Endothelial cell (in vitro differentiated cells): ENCODE results near the gene PRKG1. TPM values are rescaled to one million over a fixed set of nuclear protein-coding genes. Genes with fewer than 3 reads are reported as not detected.

Experiments used
- DNase-seq: peaks from one replicate; pipeline ENCODE4 v3.0.0; 2021; ENCODE audit warnings: low spot score
- H3K27ac Mint-ChIP-seq: one replicate; pipeline ENCODE4 v1.8.0; 2021; ENCODE audit warnings: mixed read lengths, inconsistent platforms; ENCODE audit not compliant: unreplicated experiment
- H3K27me3 Mint-ChIP-seq: one replicate; pipeline ENCODE4 v1.8.0; 2021; ENCODE audit warnings: mild to moderate bottlenecking, moderate library complexity, mixed read lengths, inconsistent platforms; ENCODE audit not compliant: unreplicated experiment
- H3K36me3 Mint-ChIP-seq: one replicate; pipeline ENCODE4 v1.8.0; 2021; ENCODE audit warnings: mild to moderate bottlenecking, low read depth, mixed read lengths, inconsistent platforms; ENCODE audit not compliant: unreplicated experiment
- H3K4me1 Mint-ChIP-seq: one replicate; pipeline ENCODE4 v1.8.0; 2021; ENCODE audit warnings: mild to moderate bottlenecking, mixed read lengths, inconsistent platforms; ENCODE audit not compliant: unreplicated experiment
- H3K4me3 Mint-ChIP-seq: one replicate; pipeline ENCODE4 v1.8.0; 2021; ENCODE audit warnings: mild to moderate bottlenecking, mixed read lengths, inconsistent platforms; ENCODE audit not compliant: unreplicated experiment
- H3K9me3 Mint-ChIP-seq: one replicate; pipeline ENCODE4 v1.8.0; 2021; ENCODE audit warnings: mixed read lengths, inconsistent platforms; ENCODE audit not compliant: unreplicated experiment
- total RNA-seq: library from RNA; stranded (reverse); fragmentation: NEBNext Ultra II Directional; extraction: Animal tissue kit (Norgen Biotek cat#: 25700); gene quantifications from one replicate; pipeline ENCODE4 v1.2.1, GENCODE V29; 2021; ENCODE audit not compliant: unreplicated experiment
- TF ChIP-seq, protein P1 (sequence below): fragments of 200-600 bp; sonication (generic); IDR thresholded peaks from one replicate; pipeline ENCODE4 v1.5.0; 2021; ENCODE audit warnings: antibody characterized with exemption; ENCODE audit not compliant: unreplicated experiment

Gene PRKG1
- total RNA-seq, 1 donor from 2014 or later, result 10.7 TPM

DNA sequence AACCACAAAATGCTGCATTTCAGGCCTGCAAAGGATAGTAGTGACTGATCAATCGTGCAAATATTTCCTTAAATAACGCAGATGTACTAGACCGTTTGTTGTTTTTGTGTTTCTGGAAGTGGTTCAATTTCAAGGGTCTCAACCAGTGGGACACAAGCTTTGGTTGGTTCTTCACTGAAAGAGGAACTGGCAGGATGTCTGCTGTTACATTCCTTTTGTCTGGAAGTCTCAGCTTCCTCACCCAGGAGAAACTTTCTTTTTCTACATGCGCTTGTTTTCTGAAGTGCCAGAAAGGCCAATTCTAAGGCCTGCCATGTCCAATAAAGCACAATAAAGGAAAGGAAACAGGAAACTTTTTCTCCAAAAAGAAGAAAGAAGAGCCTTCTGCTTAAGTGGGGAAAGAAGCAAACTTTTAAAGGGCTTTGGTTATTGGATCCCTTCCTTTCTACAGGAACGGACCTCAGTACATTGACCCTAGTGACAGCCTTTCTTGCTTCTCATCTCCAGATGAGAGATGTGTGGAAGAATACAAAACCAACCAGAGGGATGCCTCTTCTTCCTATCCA lies 1243.9 kb downstream of the PRKG1 start:
- H3K27me3 Mint-ChIP-seq, result peaks cover 5% of the 10 kb centered on the region
- H3K27ac Mint-ChIP-seq, result peak overlapping the region; percentile 51
- no peak overlapping the region for H3K4me3 Mint-ChIP-seq
- H3K9me3 Mint-ChIP-seq, result no peaks in the 10 kb centered on the region
- H3K4me1 Mint-ChIP-seq, result peaks cover 25% of the 10 kb centered on the region
- no peak for DNase-seq
- H3K36me3 Mint-ChIP-seq, result no peaks in the 10 kb centered on the region
- TF ChIP-seq, protein P1, sequence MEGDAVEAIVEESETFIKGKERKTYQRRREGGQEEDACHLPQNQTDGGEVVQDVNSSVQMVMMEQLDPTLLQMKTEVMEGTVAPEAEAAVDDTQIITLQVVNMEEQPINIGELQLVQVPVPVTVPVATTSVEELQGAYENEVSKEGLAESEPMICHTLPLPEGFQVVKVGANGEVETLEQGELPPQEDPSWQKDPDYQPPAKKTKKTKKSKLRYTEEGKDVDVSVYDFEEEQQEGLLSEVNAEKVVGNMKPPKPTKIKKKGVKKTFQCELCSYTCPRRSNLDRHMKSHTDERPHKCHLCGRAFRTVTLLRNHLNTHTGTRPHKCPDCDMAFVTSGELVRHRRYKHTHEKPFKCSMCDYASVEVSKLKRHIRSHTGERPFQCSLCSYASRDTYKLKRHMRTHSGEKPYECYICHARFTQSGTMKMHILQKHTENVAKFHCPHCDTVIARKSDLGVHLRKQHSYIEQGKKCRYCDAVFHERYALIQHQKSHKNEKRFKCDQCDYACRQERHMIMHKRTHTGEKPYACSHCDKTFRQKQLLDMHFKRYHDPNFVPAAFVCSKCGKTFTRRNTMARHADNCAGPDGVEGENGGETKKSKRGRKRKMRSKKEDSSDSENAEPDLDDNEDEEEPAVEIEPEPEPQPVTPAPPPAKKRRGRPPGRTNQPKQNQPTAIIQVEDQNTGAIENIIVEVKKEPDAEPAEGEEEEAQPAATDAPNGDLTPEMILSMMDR, result no peak

DNA sequence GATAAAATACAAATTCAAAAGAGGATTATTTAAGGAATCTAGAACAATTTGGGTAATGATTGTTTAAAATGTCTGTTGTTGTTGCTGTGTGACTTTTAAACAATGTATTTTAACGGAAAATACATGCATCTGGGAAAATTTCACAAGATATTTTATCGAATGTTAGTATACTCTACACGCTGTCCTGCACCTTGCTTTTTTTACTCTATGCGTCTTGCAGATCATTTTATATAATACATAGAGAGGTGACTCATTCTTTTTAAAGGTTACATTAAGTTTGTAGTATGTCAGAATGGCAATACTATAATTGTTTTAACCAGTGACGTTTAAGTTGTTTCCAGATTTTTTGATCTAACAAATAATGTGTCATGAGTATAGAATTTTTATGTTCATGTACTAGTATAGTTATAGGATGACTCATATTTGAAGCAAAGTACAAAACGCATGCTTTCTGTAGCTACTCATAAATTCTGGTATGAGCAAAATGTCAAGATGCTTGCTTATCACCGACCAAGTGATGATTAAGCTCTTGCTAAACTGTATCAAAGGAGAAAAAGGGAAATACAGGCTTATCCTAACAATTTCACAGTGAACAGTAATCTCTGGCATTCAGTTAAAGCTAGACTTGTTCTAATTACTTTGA lies 1244.7 kb downstream of the PRKG1 start:
- no peaks in the 10 kb centered on the region for H3K36me3 Mint-ChIP-seq
- TF ChIP-seq, protein P1, result no peak
- no peak for DNase-seq
- no peak overlapping the region for H3K27ac Mint-ChIP-seq
- H3K4me1 Mint-ChIP-seq, result peaks cover 20% of the 10 kb centered on the region
- H3K9me3 Mint-ChIP-seq, result no peaks in the 10 kb centered on the region
- H3K27me3 Mint-ChIP-seq, result peaks cover 2% of the 10 kb centered on the region
- H3K4me3 Mint-ChIP-seq, result no peak overlapping the region

DNA sequence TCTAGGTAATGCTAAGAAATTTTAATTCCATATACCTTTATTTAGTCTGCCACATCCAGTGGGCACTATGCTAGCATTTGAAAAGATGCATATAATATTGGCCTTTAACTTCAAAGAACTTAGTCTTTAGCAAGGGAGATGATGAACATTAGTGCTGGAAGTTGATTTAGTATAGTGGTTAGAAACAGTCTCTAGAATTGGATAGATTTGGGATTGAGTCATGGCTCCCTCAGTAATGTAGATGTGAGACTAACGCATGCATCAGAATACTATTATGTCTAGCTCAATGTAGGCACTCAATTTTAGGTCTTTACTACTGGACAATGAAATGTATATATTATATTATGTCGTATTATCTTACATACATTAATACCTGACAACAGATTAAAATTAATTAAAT lies 1245.6 kb downstream of the PRKG1 start:
- no peak overlapping the region for H3K27ac Mint-ChIP-seq
- peaks cover 14% of the 10 kb centered on the region for H3K4me1 Mint-ChIP-seq
- DNase-seq, result no peak
- H3K27me3 Mint-ChIP-seq, result peaks cover 2% of the 10 kb centered on the region
- H3K9me3 Mint-ChIP-seq, result no peaks in the 10 kb centered on the region
- TF ChIP-seq, protein P1, result no peak
- H3K36me3 Mint-ChIP-seq, result no peaks in the 10 kb centered on the region
- no peak overlapping the region for H3K4me3 Mint-ChIP-seq

DNA sequence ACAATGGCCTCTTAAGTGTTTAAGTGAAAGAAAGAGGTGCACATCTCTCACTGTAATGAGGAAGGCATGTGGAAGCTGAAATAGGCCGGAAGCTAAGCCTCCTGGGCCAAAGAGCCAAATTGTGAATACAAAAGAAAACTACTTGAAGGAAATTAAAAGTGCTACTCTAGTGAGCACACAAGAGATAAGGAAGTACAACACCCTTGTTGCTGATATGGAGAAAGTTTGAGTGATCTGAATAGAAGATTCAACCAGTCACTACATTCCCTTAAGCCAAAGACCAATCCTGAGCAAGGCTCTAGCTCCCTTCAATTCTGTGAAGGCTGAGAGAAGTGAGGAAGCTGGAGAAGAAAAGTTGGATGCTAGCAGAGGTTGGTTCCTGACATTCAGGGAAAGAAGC lies 1248.0 kb downstream of the PRKG1 start:
- Mint-ChIP-seq H3K36me3 (no peaks in the 10 kb centered on the region), H3K27me3 (no peaks in the 10 kb centered on the region), H3K4me1 (peaks cover 12% of the 10 kb centered on the region), H3K27ac (no peak overlapping the region), H3K9me3 (no peaks in the 10 kb centered on the region), H3K4me3 (no peak overlapping the region)
- DNase-seq, result no peak
- TF ChIP-seq, protein P1, result no peak

DNA sequence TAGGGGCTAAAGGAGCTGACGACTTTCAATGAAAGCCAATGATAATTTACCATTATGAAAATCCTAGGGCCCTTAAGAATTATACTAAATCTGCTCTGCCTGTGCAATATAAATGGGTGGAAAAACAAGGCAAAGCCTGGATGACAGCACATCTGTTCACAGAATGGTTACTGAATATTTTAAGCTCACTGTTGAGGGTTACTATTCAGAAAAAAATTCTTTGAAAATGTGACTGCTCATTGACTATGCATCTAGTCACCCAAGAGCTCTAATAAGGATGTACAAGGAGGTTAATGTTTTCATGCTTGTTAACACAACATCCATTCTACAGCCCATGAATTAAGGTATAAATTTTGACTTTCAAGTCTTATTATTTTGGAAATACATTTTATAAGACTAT lies 1248.6 kb downstream of the PRKG1 start:
- H3K36me3 Mint-ChIP-seq, result no peaks in the 10 kb centered on the region
- DNase-seq, result no peak
- TF ChIP-seq, protein P1, result no peak
- no peaks in the 10 kb centered on the region for H3K9me3 Mint-ChIP-seq
- no peaks in the 10 kb centered on the region for H3K27me3 Mint-ChIP-seq
- no peak overlapping the region for H3K27ac Mint-ChIP-seq
- peaks cover 9% of the 10 kb centered on the region for H3K4me1 Mint-ChIP-seq
- H3K4me3 Mint-ChIP-seq, result no peak overlapping the region
